ENCODE data around the gene LRRC19. TPM values are rescaled to one million over a fixed set of nuclear protein-coding genes. Genes with fewer than 3 reads are reported as not detected.

Gene LRRC19
- total and polyA plus RNA-seq, 11 donors, result not detected

DNA sequence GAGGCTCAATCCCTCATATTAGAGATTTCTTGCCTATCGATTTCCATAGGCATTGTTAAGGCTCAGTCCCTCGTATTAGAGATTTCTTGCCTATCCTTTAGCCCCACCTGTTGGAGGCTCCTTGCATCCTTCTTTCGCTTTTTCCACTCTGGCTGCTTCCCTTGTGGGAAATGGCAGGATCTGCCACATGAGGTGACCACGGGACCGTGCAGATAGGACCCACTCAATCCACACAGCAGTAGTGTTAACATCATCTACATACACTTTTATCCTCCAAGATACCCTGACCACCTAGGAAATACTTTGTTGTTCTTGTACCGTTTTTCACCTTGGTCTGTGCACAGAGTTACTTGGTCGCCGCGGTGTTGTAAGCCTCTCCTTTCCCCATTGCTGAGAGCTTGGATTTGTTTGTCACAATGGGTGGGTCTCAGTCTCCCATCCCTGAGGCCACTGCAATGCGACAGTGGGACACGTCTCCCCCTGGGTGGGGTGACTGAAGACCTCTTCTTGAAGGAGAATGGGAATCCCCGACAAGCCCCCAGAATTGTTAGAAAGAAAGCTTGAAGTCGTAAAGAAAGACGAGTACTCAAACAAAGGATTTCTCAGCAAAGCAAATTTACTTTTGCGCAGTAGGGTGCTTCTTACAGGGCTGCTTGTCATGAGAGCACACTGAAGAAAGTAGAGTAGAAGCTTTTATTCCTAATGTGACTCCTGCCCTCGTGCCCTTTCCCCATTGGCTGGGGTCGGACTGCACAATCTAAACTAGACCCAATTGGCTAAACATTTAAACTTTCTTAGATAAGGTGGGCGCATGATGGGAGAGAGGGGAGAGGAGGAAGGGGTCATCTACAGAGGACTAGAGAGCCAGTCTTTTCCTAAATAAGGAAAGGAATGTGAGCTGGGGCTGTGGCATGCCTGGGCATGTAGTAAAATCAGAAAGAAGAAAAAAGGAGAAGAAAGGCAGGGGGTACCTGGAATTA lies 29.5 kb downstream of the LRRC19 start:
- peaks cover 0 to 6% (median 0%) of the 10 kb centered on the region in 12 donors for H3K4me1 ChIP-seq
- intact Hi-C loops (cut with DNase I), result loop anchor here in 7 of 10 donors (2.0 to 5.0 kb wide), 3 partner anchors 84 to 234 kb away; partner anchors contain the start of gene CAAP1 (in 1 of the 7)
- H3K27ac ChIP-seq, result no peak overlapping the region
- DNase-seq, result peak in 3 of 5 donors; percentile 18 to 30 (median 25)
- WGBS, 4 donors, result 78 to 84% (median 83%) methylated on average over 18 of the region's 18 CpGs
- H3K36me3 ChIP-seq, result peaks cover 0 to 29% (median 0%) of the 10 kb centered on the region in 9 donors
- H3K9me3 ChIP-seq, result no peaks in the 10 kb centered on the region
- peak overlapping the region in 1 of 12 donors; percentile 17 for H3K4me3 ChIP-seq
- peak in 3 of 4 donors; percentile 31 to 73 (median 62) for ATAC-seq
- TF ChIP-seq, protein P1, sequence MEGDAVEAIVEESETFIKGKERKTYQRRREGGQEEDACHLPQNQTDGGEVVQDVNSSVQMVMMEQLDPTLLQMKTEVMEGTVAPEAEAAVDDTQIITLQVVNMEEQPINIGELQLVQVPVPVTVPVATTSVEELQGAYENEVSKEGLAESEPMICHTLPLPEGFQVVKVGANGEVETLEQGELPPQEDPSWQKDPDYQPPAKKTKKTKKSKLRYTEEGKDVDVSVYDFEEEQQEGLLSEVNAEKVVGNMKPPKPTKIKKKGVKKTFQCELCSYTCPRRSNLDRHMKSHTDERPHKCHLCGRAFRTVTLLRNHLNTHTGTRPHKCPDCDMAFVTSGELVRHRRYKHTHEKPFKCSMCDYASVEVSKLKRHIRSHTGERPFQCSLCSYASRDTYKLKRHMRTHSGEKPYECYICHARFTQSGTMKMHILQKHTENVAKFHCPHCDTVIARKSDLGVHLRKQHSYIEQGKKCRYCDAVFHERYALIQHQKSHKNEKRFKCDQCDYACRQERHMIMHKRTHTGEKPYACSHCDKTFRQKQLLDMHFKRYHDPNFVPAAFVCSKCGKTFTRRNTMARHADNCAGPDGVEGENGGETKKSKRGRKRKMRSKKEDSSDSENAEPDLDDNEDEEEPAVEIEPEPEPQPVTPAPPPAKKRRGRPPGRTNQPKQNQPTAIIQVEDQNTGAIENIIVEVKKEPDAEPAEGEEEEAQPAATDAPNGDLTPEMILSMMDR (IDR thresholded peaks at IDR 0.05), result peak; percentile 49 to 74 (median 62)
- no peak for TF ChIP-seq POLR2A (IDR thresholded peaks at IDR 0.05)
- H3K27me3 ChIP-seq, result no peaks in the 10 kb centered on the region

DNA sequence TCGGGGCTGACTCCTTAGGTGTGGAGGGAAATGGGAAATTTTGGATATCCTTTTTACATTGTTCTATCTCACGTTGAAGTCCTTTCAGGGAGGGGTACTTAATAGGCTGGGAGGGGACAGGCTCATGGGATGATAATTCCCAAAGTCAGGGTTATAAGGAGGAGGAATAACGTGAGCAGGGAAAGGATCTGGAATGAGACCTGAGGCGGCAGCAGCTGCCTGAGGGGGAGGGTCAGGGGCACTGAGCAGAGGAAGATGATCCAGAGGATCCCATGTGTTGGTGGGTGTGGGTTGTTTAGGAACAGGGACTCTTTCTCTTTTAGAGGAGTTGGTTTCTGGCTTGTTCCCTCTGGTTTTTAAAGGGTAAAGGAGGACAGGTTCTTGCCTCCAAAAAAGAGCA lies 30.5 kb downstream of the LRRC19 start:
- Histone ChIP-seq H3K27ac (no peak overlapping the region), H3K4me1 (peaks cover 0 to 6% (median 0%) of the 10 kb centered on the region in 12 donors), H3K9me3 (peaks cover 0 to 6% (median 0%) of the 10 kb centered on the region in 12 donors), H3K27me3 (no peaks in the 10 kb centered on the region), H3K36me3 (peaks cover 0 to 19% (median 0%) of the 10 kb centered on the region in 9 donors), H3K4me3 (no peak overlapping the region)
- DNase-seq, result no peak
- WGBS, 4 donors, result 67 to 83% (median 75%) methylated on average over 4 of the region's 4 CpGs
- ATAC-seq, result no peak
- intact Hi-C loops (cut with DNase I), result loop anchor here in 9 of 10 donors (2.0 to 5.0 kb wide), 4 partner anchors 83 to 233 kb away; partner anchors contain the start of gene CAAP1 (in 1 of the 9)
- TF ChIP-seq, protein P1 (IDR thresholded peaks at IDR 0.05), result no peak
- TF ChIP-seq POLR2A (IDR thresholded peaks at IDR 0.05), result no peak

DNA sequence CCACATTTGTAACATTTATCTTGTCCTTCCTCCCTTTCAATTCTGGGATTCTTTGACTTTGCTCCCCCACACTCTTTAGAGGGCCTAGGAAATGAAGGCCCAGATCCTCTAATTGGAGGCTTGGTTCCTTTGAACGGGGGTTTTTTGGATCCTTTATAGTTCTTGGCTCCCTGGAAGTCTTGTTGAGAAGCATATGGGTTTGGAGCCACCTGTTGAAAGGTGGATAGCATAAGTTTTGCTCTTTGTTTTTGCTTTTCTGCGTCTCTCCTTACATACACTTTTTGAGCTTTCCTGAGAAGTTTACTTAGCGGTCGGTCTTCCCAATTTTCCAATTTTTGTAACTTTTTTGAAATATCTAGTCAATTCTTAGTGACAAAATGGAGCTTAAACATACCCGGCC lies 31.5 kb downstream of the LRRC19 start:
- TF ChIP-seq, protein P1 (IDR thresholded peaks at IDR 0.05), result no peak
- TF ChIP-seq POLR2A (IDR thresholded peaks at IDR 0.05), result no peak
- WGBS, 4 donors, result 88 to 94% (median 93%) methylated on average over 5 of the region's 5 CpGs
- intact Hi-C loops (cut with DNase I), result loop anchor here in 9 of 10 donors (2.0 to 5.0 kb wide), 2 partner anchors 227 to 229 kb away; no protein-coding TSS in a partner anchor
- DNase-seq (no peak), ATAC-seq (no peak)
- Histone ChIP-seq H3K27ac (no peak overlapping the region), H3K36me3 (peaks cover 0 to 9% (median 0%) of the 10 kb centered on the region in 9 donors), H3K4me3 (no peak overlapping the region), H3K27me3 (no peaks in the 10 kb centered on the region), H3K9me3 (peaks cover 0 to 15% (median 0%) of the 10 kb centered on the region in 12 donors), H3K4me1 (peaks cover 0 to 6% (median 0%) of the 10 kb centered on the region in 12 donors)

DNA sequence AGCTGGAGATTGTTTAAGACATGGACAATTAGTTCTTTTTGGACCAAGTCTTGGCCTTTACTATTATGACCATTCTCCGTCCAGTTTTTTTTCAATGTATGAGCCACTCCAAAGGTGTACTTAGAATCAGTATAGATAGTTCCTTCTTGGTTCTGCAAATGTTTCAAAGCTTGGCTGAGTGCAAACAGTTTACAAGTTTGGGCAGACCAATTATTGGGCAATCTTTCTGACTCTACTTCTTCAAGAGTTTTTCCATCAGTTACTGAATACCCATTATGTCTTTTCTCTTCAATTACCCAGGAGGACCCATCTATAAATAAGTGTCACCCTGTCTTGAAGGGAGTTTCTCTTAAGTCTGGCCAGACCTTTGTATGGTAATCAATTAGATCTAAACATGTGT lies 33.8 kb downstream of the LRRC19 start:
- H3K4me3 ChIP-seq, result no peak overlapping the region
- TF ChIP-seq POLR2A (IDR thresholded peaks at IDR 0.05), result no peak
- TF ChIP-seq, protein P1 (IDR thresholded peaks at IDR 0.05), result no peak
- H3K9me3 ChIP-seq, result peaks cover 0 to 24% (median 2%) of the 10 kb centered on the region in 12 donors
- no peak for ATAC-seq
- intact Hi-C loops (cut with DNase I), result loop anchor here in 3 of 10 donors (2.0 to 5.0 kb wide), 2 partner anchors 224 to 227 kb away; no protein-coding TSS in a partner anchor
- no peaks in the 10 kb centered on the region for H3K27me3 ChIP-seq
- H3K4me1 ChIP-seq, result peaks cover 0 to 6% (median 0%) of the 10 kb centered on the region in 12 donors
- 85 to 100% (median 92%) methylated on average over 1 of the region's 1 CpG for WGBS, 4 donors
- H3K36me3 ChIP-seq, result no peaks in the 10 kb centered on the region
- no peak overlapping the region for H3K27ac ChIP-seq
- no peak for DNase-seq
